ENCODE results near the gene HECTD4. TPM values are rescaled to one million over a fixed set of nuclear protein-coding genes. Genes with fewer than 3 reads are reported as not detected.
"Not testable (repeated sequence)": the region's sequence is repeated elsewhere in the genome, so short reads cannot be mapped to it uniquely, and the experiment has no call there.

The HECTD4 gene
- total RNA-seq, 2 donors from 2014 or later = 14.8 to 16.5 TPM

DNA sequence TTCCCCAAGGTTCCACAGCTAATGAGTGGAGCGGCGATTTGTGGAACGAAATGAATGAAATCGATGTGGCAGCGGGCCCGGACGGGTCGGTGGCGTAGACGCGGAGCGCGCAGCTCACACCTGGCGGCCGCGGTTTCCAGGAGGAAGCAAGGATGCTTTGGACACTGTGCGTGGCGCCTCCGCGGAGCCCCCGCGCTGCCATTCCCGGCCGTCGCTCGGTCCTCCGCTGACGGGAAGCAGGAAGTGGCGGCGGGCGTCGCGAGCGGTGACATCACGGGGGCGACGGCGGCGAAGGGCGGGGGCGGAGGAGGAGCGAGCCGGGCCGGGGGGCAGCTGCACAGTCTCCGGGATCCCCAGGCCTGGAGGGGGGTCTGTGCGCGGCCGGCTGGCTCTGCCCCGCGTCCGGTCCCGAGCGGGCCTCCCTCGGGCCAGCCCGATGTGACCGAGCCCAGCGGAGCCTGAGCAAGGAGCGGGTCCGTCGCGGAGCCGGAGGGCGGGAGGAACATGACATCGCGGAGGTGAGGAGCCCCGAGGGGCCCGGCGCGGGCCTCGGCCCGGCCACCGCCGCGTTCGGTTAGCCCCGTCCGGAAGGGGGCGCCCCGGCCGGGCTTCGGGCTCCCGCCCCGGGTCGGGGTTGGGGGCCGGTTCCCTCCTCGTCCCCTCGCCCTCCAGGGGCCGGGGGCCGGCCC is 36.5 kb upstream of the HECTD4 start, which contains the start of gene PTPN11:
PTPN11 (plus strand) TSS at position 340 of the 689 bp plus-strand sequence; CDS start at position 505, 165 bp downstream.
- Histone ChIP-seq H3K27ac (peak within 1 kb of the TSS; percentile 98 to 99), H3K27me3 (no peaks in the 10 kb centered on the region), H3K36me3 (no peaks in the 10 kb centered on the region), H3K4me3 (peak within 1 kb of the TSS; percentile 82 to 88), H3K9me3 (no peaks in the 10 kb centered on the region), H3K4me1 (peaks cover 0 to 50% of the 10 kb centered on the region in 2 donors)
- TF ChIP-seq, protein P1, sequence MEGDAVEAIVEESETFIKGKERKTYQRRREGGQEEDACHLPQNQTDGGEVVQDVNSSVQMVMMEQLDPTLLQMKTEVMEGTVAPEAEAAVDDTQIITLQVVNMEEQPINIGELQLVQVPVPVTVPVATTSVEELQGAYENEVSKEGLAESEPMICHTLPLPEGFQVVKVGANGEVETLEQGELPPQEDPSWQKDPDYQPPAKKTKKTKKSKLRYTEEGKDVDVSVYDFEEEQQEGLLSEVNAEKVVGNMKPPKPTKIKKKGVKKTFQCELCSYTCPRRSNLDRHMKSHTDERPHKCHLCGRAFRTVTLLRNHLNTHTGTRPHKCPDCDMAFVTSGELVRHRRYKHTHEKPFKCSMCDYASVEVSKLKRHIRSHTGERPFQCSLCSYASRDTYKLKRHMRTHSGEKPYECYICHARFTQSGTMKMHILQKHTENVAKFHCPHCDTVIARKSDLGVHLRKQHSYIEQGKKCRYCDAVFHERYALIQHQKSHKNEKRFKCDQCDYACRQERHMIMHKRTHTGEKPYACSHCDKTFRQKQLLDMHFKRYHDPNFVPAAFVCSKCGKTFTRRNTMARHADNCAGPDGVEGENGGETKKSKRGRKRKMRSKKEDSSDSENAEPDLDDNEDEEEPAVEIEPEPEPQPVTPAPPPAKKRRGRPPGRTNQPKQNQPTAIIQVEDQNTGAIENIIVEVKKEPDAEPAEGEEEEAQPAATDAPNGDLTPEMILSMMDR (IDR thresholded peaks at IDR 0.05) = peak in 1 of 2 donors; percentile 63
- DNase-seq (ENCODE audit: low spot score) = peak; percentile 82

DNA sequence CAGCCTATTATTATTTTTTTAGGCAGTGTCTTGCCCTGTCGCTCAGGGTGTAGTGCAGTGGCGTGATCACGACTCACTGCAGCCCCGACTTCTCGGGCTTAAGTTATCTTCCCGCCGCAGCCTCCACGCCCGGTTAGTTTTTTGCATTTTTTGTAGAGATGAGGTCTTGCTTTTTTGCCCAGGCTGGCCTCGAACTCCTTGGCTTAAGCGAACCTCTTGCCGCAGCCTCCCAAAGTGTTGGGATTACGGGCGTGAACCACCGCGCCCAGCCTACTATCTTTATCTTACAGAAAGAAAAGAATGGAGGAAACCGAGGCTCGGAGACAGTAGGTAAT is 36.0 kb upstream of the HECTD4 start:
- TF ChIP-seq, protein P1 (IDR thresholded peaks at IDR 0.05) = no peak
- Histone ChIP-seq H3K4me1 (peaks cover 0 to 48% of the 10 kb centered on the region in 2 donors), H3K27ac (peak overlapping the region; percentile 98 to 99), H3K36me3 (no peaks in the 10 kb centered on the region), H3K9me3 (no peaks in the 10 kb centered on the region), H3K4me3 (peak overlapping the region; percentile 82 to 88), H3K27me3 (no peaks in the 10 kb centered on the region)
- no peak for DNase-seq (ENCODE audit: low spot score)

DNA sequence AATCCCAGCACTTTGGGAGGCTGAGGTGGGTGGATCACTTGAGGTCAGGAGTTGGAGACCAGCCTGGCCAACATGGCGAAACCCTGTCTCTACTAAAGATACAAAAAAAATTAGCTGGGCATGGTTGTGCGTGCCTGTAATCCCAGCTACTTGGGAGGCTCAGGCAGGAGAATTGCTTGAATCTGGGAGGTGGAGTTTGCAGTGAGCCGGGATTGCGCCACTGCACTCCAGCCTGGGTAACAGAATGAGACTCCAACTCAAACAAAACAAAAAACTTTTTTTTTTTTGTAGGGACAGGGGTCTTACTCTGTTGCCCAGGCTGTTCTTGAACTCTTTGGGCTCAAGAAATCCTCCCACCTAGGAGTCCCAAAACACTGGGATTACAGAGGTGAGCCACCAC is 33.2 kb upstream of the HECTD4 start:
- DNase-seq (ENCODE audit: low spot score); H3K9me3 ChIP-seq; H3K27ac ChIP-seq; H3K36me3 ChIP-seq; H3K4me3 ChIP-seq; H3K27me3 ChIP-seq: not testable (repeated sequence)
- peaks cover 0 to 21% of the 10 kb centered on the region in 2 donors for H3K4me1 ChIP-seq

DNA sequence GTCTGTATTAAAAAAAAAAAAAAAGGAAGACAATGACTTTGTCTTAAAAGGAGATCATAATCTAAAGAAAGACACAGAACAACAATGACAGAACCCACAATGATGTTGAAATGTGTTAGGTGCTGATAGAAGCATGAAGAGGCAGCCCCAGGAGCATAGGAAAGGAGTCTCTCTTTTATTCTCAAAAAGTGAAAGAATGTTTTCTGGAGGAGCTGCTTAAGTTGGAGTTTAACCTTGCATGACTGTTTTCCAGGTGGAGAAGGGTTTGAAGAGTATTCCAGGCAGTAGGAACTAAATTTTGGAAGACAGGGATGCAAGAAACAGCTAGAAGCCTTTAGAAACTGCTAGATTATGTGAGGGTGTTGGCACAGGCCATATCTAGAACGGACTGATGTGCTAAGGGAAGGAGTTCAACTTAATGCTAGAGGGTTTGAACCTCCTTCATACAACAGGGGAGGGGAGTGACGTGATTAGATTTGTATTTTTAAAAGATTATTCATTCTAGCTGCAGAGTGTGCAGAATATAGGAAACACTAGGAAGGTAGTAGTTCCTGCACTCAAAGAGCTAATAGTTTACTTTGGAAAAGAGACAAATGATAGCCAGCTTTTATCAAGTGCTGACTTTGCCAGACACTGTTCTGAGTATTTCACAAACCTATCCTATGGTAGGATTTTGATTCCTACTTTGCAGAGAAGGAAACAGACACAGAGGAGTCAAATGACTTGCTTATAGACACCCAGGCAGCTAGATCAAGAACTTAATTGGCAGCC is 31.8 kb upstream of the HECTD4 start:
- no peak for DNase-seq (ENCODE audit: low spot score)
- Histone ChIP-seq H3K27me3 (no peaks in the 10 kb centered on the region), H3K36me3 (no peaks in the 10 kb centered on the region), H3K4me1 (peaks cover 0 to 9% of the 10 kb centered on the region in 2 donors), H3K4me3 (no peak overlapping the region), H3K27ac (no peak overlapping the region), H3K9me3 (no peaks in the 10 kb centered on the region)
- TF ChIP-seq, protein P1 (IDR thresholded peaks at IDR 0.05) = no peak

DNA sequence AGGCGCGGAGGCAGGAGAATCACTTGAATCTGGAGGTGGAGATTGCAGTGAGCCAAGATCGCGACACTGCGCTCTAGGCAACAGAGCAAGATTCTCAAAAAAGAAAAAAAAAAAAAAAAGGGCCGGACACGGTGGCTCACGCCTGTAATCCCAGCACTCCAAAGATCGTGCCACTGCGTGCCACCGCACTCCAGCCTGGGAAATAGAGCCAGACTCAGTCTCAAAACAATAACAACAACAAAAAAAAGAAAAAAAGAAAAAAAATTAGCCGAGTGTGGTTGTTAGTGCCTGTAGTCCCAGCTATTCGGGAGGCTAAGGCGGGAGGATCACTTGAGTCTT is 27.6 kb upstream of the HECTD4 start:
- H3K4me3 ChIP-seq = peak overlapping the region in 1 of 2 donors; percentile 82
- no peaks in the 10 kb centered on the region for H3K27me3 ChIP-seq
- no peak overlapping the region for H3K27ac ChIP-seq
- DNase-seq (ENCODE audit: low spot score) = no peak
- peaks cover 0 to 18% of the 10 kb centered on the region in 2 donors for H3K4me1 ChIP-seq
- TF ChIP-seq, protein P1 (IDR thresholded peaks at IDR 0.05) = no peak
- H3K36me3 ChIP-seq = peaks cover 35% of the 10 kb centered on the region
- H3K9me3 ChIP-seq = no peaks in the 10 kb centered on the region
